ENCODE results near the gene FEZ2. TPM values are rescaled to one million over a fixed set of nuclear protein-coding genes. Genes with fewer than 3 reads are reported as not detected.

Gene FEZ2, protein sequence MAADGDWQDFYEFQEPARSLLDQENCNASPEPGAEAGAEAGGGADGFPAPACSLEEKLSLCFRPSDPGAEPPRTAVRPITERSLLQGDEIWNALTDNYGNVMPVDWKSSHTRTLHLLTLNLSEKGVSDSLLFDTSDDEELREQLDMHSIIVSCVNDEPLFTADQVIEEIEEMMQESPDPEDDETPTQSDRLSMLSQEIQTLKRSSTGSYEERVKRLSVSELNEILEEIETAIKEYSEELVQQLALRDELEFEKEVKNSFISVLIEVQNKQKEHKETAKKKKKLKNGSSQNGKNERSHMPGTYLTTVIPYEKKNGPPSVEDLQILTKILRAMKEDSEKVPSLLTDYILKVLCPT
- total RNA-seq (10 to 100 TPM; 29.8 to 51.7 (median 40.9) TPM), polyA plus RNA-seq (10 to 100 TPM; 16.4 to 20.2 TPM)
- long read RNA-seq, donor 1, partial matches to known transcripts = 5 of 10 reads
- long read RNA-seq, donor 1, other reads (novel, unspliced or antisense) = 2 of 10 reads
- long read RNA-seq, donor 2, partial matches to known transcripts = 2 of 10 reads
- long read RNA-seq, donor 2, other reads (novel, unspliced or antisense) = 3 of 10 reads
- long read RNA-seq, donor 3, partial matches to known transcripts = 9 of 15 reads
- long read RNA-seq, donor 3, other reads (novel, unspliced or antisense) = 6 of 15 reads

DNA sequence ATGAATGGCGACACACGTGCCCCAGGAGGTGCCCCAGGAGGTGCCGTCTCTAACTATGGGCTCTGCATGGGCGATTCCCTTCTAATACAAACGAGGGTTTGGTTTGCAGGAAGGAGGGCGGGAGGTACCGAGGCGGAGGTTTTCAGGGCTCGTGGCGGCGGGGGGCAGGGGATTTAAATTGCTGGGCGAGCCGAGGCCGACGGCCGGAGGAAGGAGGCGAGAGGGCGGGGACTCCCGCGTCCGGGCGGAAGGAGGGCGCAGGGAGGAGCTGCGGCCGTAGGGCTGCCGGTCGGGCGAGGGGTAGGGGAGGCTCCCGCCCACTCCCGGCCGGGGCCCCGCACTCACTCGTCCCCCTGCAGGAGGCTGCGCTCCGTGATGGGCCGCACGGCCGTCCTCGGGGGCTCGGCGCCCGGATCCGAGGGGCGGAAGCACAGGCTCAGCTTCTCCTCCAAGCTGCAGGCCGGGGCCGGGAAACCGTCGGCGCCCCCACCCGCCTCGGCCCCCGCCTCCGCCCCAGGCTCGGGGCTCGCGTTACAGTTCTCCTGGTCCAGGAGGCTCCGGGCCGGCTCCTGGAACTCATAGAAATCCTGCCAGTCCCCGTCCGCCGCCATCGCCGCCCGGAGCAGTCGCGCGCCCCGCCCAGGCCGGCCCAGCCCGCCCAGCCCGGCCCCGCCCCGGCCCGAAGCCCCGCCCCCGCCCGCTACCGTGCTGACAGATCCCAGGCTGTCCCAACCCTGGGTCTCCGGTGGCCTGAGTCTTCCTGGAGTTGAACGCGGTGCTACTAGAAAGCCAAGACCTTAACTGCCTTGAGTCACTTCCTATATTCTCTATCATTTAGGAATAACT is at the start of gene FEZ2:
Gene FEZ2, minus strand, starts transcription at position 637 of the 846 bp plus-strand sequence. Its CDS starts 26 bp downstream, at position 611.
- peak within 1 kb of the TSS; percentile 71 to 100 (median 99) for H3K4me3 ChIP-seq
- peak; percentile 96 to 99 (median 98) for ATAC-seq
- 0% methylated on average over 54 to 81 of the region's 81 CpGs for WGBS, 2 donors
- peaks cover 0 to 34% (median 24%) of the 10 kb centered on the region in 9 donors for H3K4me1 ChIP-seq
- peak; percentile 78 to 81 for DNase-seq
- H3K9me3 ChIP-seq = no peaks in the 10 kb centered on the region
- no peaks in the 10 kb centered on the region for H3K27me3 ChIP-seq
- H3K27ac ChIP-seq = peak within 1 kb of the TSS; percentile 71 to 99 (median 99)
- H3K36me3 ChIP-seq = peaks cover 0 to 14% (median 0%) of the 10 kb centered on the region in 9 donors
- TF ChIP-seq, protein P1, sequence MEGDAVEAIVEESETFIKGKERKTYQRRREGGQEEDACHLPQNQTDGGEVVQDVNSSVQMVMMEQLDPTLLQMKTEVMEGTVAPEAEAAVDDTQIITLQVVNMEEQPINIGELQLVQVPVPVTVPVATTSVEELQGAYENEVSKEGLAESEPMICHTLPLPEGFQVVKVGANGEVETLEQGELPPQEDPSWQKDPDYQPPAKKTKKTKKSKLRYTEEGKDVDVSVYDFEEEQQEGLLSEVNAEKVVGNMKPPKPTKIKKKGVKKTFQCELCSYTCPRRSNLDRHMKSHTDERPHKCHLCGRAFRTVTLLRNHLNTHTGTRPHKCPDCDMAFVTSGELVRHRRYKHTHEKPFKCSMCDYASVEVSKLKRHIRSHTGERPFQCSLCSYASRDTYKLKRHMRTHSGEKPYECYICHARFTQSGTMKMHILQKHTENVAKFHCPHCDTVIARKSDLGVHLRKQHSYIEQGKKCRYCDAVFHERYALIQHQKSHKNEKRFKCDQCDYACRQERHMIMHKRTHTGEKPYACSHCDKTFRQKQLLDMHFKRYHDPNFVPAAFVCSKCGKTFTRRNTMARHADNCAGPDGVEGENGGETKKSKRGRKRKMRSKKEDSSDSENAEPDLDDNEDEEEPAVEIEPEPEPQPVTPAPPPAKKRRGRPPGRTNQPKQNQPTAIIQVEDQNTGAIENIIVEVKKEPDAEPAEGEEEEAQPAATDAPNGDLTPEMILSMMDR (IDR thresholded peaks at IDR 0.05) = peak in 1 of 9 donors; percentile 15
- intact Hi-C loops (cut with DNase I) = loop anchor here in 1 of 10 donors (2.0 kb wide), 1 partner anchor 245 kb away; no protein-coding TSS in a partner anchor

DNA sequence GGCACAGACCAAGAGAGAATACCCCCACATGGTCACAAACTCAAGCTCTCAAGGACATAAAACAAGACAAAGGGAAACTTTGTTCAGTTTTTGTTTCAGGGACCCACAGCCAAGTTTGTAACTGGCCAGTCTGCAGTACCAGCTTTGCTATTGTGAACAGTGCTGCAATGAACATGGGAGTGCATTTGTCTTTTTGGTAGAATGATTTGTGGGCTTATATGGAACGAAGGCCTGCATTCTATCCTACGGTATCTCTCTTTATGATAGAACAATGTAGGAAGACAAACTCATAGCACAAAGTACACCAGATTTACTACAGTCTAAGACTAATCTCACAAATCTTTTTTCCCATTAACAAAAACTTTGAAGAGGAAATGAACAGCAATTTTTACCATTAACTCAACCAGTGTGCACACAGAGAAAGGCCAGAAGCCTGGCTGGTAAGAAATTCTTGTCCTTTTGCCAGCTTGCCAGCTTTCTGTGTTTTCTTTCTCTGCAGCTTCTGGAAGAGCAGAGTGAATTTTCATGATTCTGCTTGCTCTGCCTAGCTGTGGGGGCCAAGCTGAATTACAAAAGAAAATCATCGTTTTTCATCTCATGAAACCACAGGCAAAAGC is 37.1 kb upstream of the FEZ2 start:
- TF ChIP-seq, protein P1 (IDR thresholded peaks at IDR 0.05) = no peak
- no peak overlapping the region for H3K27ac ChIP-seq
- intact Hi-C loops (cut with DNase I) = no loop called here
- H3K27me3 ChIP-seq = no peaks in the 10 kb centered on the region
- H3K9me3 ChIP-seq = peaks cover 0 to 6% (median 0%) of the 10 kb centered on the region in 11 donors
- WGBS, 2 donors = 92 to 95% methylated on average over 3 of the region's 3 CpGs
- DNase-seq (no peak), ATAC-seq (no peak)
- no peak overlapping the region for H3K4me3 ChIP-seq
- H3K36me3 ChIP-seq = no peaks in the 10 kb centered on the region
- no peaks in the 10 kb centered on the region for H3K4me1 ChIP-seq

DNA sequence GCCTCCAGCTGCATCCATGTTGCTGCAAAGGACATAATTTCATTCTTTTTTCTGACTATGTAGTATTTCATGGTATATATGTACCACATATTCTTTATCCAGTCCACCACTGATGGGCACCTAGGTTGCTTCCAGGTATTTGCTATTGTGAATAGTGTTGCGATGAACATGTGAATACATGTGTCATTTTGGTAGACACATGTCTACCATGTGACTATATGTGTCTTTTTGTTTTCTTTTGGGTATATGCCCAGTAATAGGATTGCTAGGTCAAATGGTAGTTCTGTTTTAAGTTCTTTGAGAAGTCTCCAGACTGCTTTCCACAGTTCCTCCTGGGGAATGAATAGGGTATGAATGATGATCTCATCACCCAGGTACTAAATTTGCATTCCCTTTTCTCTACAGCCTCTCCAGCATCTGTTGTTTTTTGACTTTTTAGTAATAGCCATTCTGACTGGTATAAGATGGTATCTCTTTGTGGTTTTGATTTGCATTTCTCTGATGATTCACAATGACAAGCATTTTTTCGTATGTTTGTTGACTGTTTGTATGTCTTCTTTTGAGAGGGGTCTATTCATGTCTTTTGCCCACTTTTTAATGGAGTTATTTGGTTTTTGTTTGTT is 35.6 kb upstream of the FEZ2 start:
- no peaks in the 10 kb centered on the region for H3K36me3 ChIP-seq
- ATAC-seq (no peak), DNase-seq (no peak)
- H3K4me1 ChIP-seq = no peaks in the 10 kb centered on the region
- intact Hi-C loops (cut with DNase I) = no loop called here
- H3K27ac ChIP-seq = no peak overlapping the region
- H3K9me3 ChIP-seq = peaks cover 0 to 6% (median 0%) of the 10 kb centered on the region in 11 donors
- no peak overlapping the region for H3K4me3 ChIP-seq
- TF ChIP-seq, protein P1 (IDR thresholded peaks at IDR 0.05) = no peak
- WGBS, 2 donors = 96 to 97% methylated on average over 2 of the region's 2 CpGs
- no peaks in the 10 kb centered on the region for H3K27me3 ChIP-seq

Measured in heart right ventricle (tissue), 16 donors.